Measurements from ENCODE around the gene DDX56. TPM values are rescaled to one million over a fixed set of nuclear protein-coding genes. Genes with fewer than 3 reads are reported as not detected.

Gene DDX56
- total RNA-seq, 2 experiments from 2014 or later: 142 to 154 TPM

GRCh38 chr7:44538798-44539668, 34.7 kb downstream of the DDX56 start:
- H3K9me3 Mint-ChIP-seq: no peaks in the 10 kb centered on the region
- no peak for DNase-seq
- no peak overlapping the region for H3K27ac Mint-ChIP-seq
- no peaks in the 10 kb centered on the region for H3K27me3 Mint-ChIP-seq
- H3K36me3 Mint-ChIP-seq: no peaks in the 10 kb centered on the region
- H3K4me3 Mint-ChIP-seq: no peak overlapping the region
- no peaks in the 10 kb centered on the region for H3K4me1 Mint-ChIP-seq

GRCh38 chr7:44538093-44538797, 35.5 kb downstream of the DDX56 start:
- H3K27me3 Mint-ChIP-seq: no peaks in the 10 kb centered on the region
- no peaks in the 10 kb centered on the region for H3K9me3 Mint-ChIP-seq
- H3K4me3 Mint-ChIP-seq: no peak overlapping the region
- H3K4me1 Mint-ChIP-seq: no peaks in the 10 kb centered on the region
- no peak for DNase-seq
- H3K36me3 Mint-ChIP-seq: no peaks in the 10 kb centered on the region
- H3K27ac Mint-ChIP-seq: no peak overlapping the region

- Mint-ChIP-seq H3K27ac (no peak overlapping the region), H3K4me3 (no peak overlapping the region), H3K27me3 (no peaks in the 10 kb centered on the region), H3K36me3 (no peaks in the 10 kb centered on the region), H3K4me1 (no peaks in the 10 kb centered on the region), H3K9me3 (no peaks in the 10 kb centered on the region)
- no peak for DNase-seq
These were observed 36.3 kb downstream of the DDX56 start for GRCh38 chr7:44537442-44537841.

- no peaks in the 10 kb centered on the region for H3K4me1 Mint-ChIP-seq
- no peaks in the 10 kb centered on the region for H3K27me3 Mint-ChIP-seq
- no peaks in the 10 kb centered on the region for H3K36me3 Mint-ChIP-seq
- no peaks in the 10 kb centered on the region for H3K9me3 Mint-ChIP-seq
- no peak overlapping the region for H3K27ac Mint-ChIP-seq
- H3K4me3 Mint-ChIP-seq: no peak overlapping the region
- no peak for DNase-seq
These were observed 37.6 kb downstream of the DDX56 start for GRCh38 chr7:44536090-44536489.

GRCh38 chr7:44535348-44536064, 38.2 kb downstream of the DDX56 start:
- Mint-ChIP-seq H3K4me3 (no peak overlapping the region), H3K4me1 (no peaks in the 10 kb centered on the region), H3K36me3 (no peaks in the 10 kb centered on the region), H3K9me3 (no peaks in the 10 kb centered on the region), H3K27ac (no peak overlapping the region), H3K27me3 (no peaks in the 10 kb centered on the region)
- no peak for DNase-seq

GRCh38 chr7:44534501-44534900, 39.2 kb downstream of the DDX56 start:
- Mint-ChIP-seq H3K27ac (no peak overlapping the region), H3K4me1 (no peaks in the 10 kb centered on the region), H3K27me3 (no peaks in the 10 kb centered on the region), H3K9me3 (no peaks in the 10 kb centered on the region), H3K4me3 (no peak overlapping the region), H3K36me3 (no peaks in the 10 kb centered on the region)
- DNase-seq: peak; percentile 63

GRCh38 chr7:44534087-44534486, 39.6 kb downstream of the DDX56 start:
- no peak for DNase-seq
- H3K27me3 Mint-ChIP-seq: no peaks in the 10 kb centered on the region
- no peak overlapping the region for H3K4me3 Mint-ChIP-seq
- no peaks in the 10 kb centered on the region for H3K4me1 Mint-ChIP-seq
- no peak overlapping the region for H3K27ac Mint-ChIP-seq
- H3K36me3 Mint-ChIP-seq: no peaks in the 10 kb centered on the region
- peaks cover under 1% of the 10 kb centered on the region for H3K9me3 Mint-ChIP-seq

- Mint-ChIP-seq H3K4me3 (no peak overlapping the region), H3K4me1 (no peaks in the 10 kb centered on the region), H3K36me3 (no peaks in the 10 kb centered on the region), H3K27ac (no peak overlapping the region), H3K9me3 (peaks cover 2% of the 10 kb centered on the region), H3K27me3 (no peaks in the 10 kb centered on the region)
- no peak for DNase-seq
These were observed 40.2 kb downstream of the DDX56 start for GRCh38 chr7:44533301-44534055.

GRCh38 chr7:44531421-44532380, 42.0 kb downstream of the DDX56 start:
- H3K4me3 Mint-ChIP-seq: no peak overlapping the region
- H3K27ac Mint-ChIP-seq: no peak overlapping the region
- H3K9me3 Mint-ChIP-seq: peaks cover 5% of the 10 kb centered on the region
- peaks cover 1% of the 10 kb centered on the region for H3K36me3 Mint-ChIP-seq
- DNase-seq: no peak
- H3K4me1 Mint-ChIP-seq: no peaks in the 10 kb centered on the region
- H3K27me3 Mint-ChIP-seq: no peaks in the 10 kb centered on the region

GRCh38 chr7:44530990-44531389, 42.7 kb downstream of the DDX56 start:
- Mint-ChIP-seq H3K9me3 (peaks cover 6% of the 10 kb centered on the region), H3K27ac (no peak overlapping the region), H3K4me3 (no peak overlapping the region), H3K36me3 (peaks cover 2% of the 10 kb centered on the region), H3K27me3 (no peaks in the 10 kb centered on the region), H3K4me1 (no peaks in the 10 kb centered on the region)
- no peak for DNase-seq

- no peak for DNase-seq
- Mint-ChIP-seq H3K4me3 (no peak overlapping the region), H3K4me1 (no peaks in the 10 kb centered on the region), H3K36me3 (peaks cover 6% of the 10 kb centered on the region), H3K27me3 (no peaks in the 10 kb centered on the region), H3K9me3 (peaks cover 19% of the 10 kb centered on the region), H3K27ac (no peak overlapping the region)
These were observed 48.8 kb downstream of the DDX56 start for GRCh38 chr7:44524811-44525388.

GRCh38 chr7:44522315-44522714, 51.4 kb downstream of the DDX56 start:
- H3K27ac Mint-ChIP-seq: no peak overlapping the region
- no peaks in the 10 kb centered on the region for H3K27me3 Mint-ChIP-seq
- peaks cover 6% of the 10 kb centered on the region for H3K36me3 Mint-ChIP-seq
- H3K9me3 Mint-ChIP-seq: peaks cover 16% of the 10 kb centered on the region
- H3K4me3 Mint-ChIP-seq: no peak overlapping the region
- no peak for DNase-seq
- H3K4me1 Mint-ChIP-seq: no peaks in the 10 kb centered on the region

- H3K4me1 Mint-ChIP-seq: no peaks in the 10 kb centered on the region
- H3K9me3 Mint-ChIP-seq: peaks cover 14% of the 10 kb centered on the region
- H3K27ac Mint-ChIP-seq: no peak overlapping the region
- no peak overlapping the region for H3K4me3 Mint-ChIP-seq
- no peaks in the 10 kb centered on the region for H3K27me3 Mint-ChIP-seq
- H3K36me3 Mint-ChIP-seq: peaks cover 5% of the 10 kb centered on the region
- no peak for DNase-seq
These were observed 52.2 kb downstream of the DDX56 start for GRCh38 chr7:44521347-44522095.

Measured in activated naive CD8-positive, alpha-beta T cell treated with anti-CD3 and anti-CD28 coated beads for 36 hours (primary cell).